DMS 273 (cell line): Measurements from ENCODE around the gene MINDY3.
"Not testable (repeated sequence)": the region's sequence is repeated elsewhere in the genome, so short reads cannot be mapped to it uniquely, and the experiment has no call there.

ENCODE experiments used
- DNase-seq: peaks from one replicate; lab custom pipeline; 2025; ENCODE audit not compliant: unreplicated experiment; lab: John Stamatoyannopoulos, UW

MINDY3 gene

DNA sequence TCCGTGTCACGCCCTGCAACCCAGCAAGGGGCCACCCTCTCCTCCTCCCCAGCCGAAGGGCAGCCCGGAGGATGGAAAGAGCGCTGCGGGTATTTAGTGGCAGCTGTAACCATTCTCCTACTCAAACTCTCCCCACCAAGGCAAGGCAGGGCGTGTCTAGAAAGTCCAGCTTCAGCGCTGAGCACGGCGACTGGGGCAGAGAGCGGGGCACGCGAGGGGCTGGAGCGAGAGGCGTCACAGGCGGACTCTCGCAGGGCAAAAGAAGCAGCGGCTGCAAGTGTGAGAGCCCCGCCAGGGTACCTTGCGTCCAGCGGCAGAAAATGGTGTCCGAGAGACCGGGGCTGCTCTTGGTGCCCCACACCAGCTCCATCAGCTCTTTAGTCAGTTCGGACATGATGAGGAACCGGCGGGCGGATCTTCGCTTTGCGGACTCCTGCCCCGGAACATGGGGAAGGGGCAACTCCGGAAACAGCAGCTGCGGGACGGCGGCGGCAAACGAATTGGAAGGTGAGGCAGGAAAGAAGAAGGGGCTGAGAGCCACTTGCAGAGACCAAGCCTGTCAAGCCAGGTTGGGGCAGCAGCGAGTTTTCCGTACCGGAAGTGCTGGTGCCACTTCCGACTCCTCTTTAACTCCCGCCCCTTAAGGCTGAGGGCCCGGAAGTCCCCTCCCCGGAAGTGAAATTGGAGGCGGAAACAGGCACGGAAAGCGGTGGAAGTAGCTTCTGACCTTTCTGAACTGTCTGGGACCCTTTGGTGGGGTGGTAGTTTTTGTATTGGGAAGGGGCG lies at the start of gene MINDY3:
Gene MINDY3 (minus strand): TSS at position 602 of the 786 bp plus-strand sequence. CDS start 208 bp downstream, at position 394.
- DNase-seq: peak; percentile 90

DNA sequence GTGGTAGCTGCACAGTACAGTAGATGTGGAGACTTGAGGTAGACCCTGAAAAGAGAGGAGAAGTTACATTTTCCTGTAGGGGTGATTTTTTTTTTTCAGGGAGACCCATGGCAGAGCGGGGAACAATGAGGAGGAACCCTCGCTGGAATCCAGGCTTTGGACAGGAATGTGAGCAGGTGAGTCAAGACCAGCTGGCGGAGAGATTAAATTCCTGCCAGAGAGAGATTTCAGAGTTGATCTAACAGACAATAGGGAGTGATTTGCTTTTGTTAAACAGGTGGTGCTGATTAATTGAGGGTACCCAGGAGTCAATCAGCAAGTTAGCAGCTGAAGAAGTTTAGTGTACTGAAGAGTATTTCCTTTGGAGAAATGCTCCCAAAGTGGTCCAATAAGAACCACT lies 41.6 kb upstream of the MINDY3 start:
- no peak for DNase-seq

DNA sequence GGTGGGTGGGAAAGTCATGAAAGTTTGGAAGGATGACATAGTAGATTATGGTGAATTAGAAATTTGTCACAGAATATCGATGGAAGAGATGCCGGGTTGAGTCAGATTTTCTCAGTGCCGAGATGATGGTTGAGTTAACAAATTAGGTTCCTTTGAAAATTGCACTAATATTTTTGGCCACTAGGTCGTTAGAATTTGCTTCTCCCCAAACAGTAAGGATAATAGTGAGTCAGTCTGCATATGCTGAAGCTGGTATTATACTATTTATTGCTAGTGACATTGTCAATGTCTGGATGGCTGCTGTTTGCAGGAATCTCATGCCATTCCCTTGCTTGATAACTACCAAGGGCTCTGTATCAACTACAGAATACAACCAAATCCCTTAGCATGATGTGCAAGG lies 37.7 kb upstream of the MINDY3 start:
- DNase-seq: peak; percentile 21

DNA sequence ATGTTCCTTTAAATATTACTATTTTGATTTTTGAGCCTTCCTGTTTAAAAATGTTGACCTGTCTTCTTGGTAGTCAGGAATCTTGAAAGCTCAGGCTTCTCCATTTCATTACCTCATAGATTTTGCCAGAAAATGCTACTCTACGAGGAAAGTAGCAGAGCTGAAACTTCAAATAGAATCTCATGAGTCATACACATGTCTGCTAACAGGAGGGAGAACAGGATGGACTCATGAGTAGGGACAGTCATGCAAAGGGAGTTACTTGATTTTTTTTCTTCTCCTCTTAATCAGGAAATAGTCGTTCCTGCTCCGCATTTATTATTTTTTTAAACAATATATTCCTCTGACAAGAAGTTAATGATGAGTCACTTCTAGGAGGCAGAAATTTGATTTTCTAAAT lies 37.0 kb upstream of the MINDY3 start:
- no peak for DNase-seq

DNA sequence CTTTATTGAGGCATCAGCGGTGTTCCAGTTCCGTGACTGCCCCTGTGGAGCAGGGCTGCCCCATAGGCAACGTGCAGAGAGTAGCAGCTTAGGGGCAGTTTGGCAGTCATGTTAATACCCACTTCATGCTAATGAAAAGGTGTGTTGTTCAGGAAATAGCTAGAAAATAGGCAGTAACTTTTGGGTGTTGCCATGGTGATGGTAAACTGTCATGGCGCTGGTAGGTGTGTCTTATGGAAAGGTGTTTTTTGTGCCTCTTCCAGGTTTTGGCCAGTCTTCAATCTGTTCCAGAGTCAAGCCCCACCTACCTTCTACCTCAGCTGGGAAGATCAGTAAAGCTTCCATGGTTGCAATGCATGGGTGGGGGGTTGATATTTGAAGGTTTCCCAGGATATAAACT lies 36.3 kb upstream of the MINDY3 start:
- no peak for DNase-seq

DNA sequence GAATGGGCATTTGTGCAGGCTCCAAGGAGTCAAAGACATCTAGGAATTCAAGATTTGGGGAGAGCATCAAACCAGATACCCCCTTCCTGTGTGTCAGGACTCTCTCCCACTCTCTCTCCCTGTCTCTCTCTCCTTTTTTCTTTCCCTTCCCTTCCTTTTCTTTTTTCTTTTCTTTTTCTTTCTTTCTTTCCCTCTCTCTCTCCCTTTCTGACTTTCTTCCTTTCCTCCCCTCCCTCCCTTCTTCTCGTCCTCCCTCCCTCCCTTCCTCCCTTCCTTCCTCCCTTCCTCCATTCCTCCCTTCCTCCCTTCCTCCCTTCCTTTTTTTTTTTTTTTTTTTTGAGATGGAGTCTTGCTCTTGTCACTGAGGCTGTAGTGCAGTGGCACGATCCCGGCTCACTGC lies 24.1 kb upstream of the MINDY3 start:
- DNase-seq: no peak

DNA sequence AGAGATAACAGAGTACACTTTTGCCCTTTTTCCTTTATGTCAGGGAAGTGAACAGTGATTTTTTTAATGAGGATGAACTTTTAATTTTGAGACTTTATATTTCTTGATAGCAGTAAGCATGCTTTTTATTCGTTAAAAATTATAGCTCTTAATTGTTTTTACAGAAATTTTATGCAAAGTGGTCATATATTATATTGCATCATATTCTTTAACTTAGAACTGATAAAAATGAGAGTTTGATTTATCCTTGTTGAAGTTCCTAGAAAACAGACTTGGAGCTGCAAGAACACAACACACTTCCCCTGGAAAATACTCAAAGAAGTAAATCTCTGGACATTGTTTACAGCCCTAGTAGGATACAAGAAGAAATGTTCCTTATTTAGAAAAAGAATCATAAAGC lies 21.2 kb upstream of the MINDY3 start:
- DNase-seq: no peak

DNA sequence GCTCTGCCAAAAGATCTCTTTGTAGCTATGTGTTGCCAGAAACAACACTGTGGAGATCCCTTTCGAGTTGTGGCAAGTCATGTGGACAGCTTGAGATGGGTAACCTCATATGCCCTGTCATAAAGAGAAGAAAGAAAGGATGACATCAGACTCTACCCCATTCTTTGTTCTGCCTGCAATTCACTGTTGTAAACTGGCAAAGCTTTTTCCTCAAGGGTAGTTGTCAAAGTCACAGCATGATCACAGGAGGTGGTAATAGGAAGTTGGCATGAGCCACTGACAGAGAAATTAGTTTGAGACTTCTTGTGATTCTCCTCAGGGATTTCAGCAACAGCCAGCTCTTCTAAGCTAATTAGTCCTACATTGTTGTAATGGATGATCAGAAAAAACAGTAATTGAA lies 19.4 kb upstream of the MINDY3 start:
- peak; percentile 15 for DNase-seq

DNA sequence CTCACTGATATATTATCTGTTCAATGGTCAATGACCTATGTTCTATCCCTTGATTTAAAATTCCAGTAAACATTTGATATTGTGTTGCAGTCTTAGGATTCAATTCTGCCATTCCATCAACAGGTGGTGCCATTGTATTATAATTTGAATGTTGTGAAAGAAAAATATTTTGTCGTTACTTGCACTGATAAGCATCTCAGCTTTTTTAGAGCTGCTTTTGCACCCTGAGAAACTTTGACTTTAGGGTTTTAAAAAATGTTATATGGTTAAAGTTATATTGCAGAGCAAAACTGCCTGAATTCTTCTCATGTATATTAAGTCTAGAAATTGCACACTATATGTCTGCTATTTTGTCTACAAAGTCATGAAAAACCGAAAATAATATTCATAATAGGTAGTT lies 18.8 kb upstream of the MINDY3 start:
- peak; percentile 33 for DNase-seq

DNA sequence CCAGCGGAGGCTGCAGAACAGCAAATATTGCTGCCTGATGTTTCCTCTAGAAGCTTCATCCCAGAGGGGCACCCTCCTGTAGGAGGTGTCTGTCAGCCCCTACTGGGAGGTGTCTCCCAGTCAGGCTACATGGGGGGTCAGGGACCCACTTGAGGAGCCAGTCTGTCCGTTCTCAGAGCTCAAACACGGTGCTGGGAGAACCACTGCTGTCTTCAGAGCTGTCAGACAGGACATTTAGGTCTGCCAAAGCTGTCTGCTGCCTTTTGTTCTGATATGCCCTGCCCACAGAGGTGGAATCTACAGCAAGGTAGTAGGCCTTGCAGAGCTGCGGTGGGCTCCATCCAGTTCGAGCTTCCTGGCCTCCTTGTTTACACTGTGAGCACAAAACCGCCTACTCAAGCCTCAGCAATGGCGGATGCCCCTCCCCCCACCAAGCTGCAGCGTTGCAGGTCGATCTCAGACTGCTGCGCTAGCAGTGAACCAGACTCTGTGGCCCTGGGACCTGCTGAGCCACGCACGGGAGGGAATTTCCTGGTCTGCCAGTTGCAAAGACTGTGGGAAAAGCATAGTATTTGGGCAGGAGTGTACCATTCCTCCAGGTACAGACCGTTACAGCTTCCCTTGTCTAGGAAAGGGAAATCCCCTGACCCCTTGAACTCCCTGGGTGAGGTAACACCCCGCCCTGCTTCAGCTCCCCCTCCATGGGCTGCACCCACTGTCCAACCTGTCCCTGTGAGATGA lies 17.7 kb upstream of the MINDY3 start:
- DNase-seq: no peak

DNA sequence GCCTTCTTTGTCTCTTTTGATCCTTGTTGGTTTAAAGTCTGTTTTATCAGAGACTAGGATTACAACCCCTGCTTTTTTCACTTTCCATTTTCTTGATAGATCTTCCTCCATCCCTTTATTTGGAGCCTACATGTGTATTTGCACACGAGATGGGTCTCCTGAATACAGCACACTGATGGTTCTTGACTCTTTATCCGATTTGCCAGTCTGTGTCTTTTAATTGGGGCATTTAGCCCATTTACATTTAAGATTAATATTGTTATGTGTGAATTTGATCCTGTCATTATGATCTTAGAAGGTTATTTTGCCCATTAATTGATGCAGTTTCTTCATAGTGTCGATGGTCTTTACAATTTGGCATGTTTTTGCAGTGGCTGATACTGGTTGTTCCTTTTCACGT lies 16.0 kb upstream of the MINDY3 start:
- not testable (repeated sequence) for DNase-seq

DNA sequence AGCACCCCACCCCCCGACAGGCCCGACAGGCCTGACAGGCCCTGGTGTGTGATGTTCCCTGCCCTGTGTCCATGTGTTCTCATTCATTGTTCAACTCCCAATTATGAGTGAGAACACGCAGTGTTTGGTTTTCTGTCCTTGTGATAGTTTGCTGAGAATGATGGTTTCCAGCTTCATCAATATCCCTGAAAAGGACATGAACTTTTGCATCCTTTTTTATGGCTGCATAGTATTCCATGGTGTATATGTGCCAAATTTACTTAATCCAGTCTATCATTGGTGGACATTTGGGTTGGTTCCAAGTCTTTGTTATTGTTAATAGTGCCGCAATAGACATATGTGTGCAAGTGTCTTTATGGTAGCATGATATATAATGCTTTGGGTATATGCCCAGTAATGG lies 12.3 kb upstream of the MINDY3 start:
- not testable (repeated sequence) for DNase-seq

DNA sequence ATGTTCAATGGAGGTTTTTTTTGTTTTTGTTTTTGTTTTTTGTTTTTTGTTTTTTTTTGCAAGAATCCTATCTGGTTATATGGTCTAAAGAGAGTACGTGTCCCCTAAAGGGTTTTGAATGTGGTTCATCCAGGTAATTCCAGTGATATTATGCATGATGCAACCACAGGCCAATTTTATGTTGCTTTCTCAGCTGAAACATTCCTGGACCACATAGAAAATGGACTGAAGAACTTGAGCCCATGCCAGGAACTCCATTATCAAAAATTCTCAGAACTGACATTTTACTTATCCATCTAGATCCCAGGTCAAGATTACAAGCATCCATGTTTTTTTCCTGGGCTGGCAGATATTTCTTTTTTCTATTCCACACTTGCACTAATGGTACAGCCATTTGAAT lies 11.5 kb upstream of the MINDY3 start:
- DNase-seq: no peak

DNA sequence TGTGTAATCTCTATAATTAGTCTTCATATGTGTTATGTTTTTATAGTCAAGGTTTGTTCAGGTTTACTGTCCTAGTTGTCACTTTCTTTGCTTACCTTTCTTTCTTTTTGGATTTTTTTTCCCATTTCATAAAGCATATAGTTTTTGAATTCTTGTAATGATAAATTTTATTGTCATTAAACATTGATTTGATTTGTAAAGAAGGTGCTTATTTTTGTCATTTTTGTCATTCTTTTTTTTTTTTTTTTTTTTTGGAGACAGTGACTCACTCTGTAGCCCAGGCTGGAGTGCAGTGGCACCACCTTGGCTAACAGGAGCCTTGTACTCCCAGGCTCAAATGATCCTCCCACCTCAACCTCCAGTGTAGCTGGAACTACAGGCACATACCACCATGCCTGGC lies 9.6 kb upstream of the MINDY3 start:
- DNase-seq: no peak

DNA sequence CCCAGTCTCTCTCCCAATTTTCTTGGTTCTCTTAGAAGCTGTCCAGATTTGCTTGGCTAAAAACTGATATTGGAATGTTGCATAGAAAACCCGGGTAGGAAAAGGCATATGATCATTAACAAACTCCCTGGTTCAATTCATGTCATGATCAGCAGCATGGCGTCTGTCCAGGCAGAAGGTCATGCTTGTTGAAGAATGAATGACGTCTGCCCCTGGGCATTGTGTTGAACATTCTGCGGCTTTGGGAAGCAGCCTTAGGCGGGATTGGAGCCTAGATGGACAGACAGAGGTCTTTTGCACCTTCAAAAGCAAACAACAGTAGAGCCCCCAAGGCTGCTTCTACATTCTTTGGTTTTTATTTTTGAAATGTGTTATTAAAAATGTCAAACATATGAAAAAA lies 7.7 kb upstream of the MINDY3 start:
- DNase-seq: no peak

DNA sequence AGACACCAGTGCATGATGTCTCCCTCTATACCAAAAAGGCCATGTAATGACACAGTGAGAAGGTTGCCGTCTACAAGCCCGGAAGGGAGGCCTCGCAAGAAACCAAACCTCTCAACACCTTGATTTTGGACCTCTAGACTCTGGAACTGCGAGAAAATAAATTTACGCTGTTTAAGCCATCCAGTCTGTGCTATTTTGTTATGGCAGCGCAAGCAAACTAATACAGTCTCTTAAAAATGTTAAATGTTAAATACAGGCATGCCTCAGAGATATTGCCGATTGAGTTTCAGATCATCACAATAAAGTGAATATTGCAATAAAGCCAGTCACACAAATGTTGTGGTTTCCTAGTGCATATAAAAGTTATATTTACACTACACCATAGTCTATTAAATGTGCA lies 5.0 kb upstream of the MINDY3 start:
- DNase-seq: no peak

DNA sequence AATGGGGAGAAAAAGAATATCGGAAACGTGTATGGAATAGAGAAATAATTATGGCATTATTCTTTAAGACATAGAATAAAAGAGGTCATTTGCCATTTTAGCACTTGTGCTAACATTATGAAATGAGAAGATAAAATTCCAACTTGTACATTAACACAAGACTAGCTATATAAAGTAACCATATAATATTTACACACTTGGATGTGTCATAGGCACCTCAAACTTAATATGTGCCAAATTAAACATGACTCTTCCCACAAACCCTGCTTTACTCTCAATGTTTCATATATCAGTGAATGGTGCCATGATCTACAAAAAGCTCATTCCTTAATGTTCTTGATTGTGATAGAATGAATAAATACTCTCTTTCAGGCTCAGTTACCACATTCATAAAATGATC lies 4.1 kb upstream of the MINDY3 start:
- no peak for DNase-seq

DNA sequence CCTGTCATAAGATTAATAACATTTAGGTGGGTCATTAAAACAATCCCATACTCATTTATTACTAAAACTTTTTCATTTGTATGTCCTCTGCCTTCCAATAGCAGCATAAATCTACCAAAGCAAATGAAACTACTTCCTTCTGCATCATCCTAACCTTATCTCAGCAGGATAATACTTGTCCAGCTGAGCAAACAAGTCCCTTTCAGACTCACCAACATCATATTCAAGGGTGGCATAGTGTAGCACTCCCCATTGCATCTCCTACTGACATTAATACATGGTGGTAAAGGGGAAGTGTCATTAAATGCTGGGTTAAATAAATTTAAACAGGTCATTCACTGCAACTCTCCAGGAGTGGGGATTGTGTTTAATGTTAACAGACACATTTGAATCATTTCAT lies 3.4 kb upstream of the MINDY3 start:
- DNase-seq: no peak

DNA sequence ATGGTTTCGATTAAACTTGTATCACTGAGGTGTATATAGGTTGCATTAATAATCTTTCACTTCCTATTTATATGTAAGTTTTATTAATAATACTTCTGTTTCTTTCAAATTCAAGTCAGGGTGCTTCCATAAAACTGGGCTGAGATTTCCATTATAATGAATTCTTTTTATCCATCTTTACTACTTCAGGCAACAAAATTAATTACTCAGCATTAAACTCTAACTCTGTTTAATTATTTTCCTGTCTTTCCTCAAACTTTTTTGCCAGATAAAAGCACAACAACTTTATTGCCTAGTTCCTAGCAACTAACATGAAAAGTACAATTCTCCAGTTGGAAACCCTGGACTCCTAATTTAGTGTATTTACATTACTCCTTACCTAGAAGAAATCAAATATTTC lies 3.0 kb upstream of the MINDY3 start:
- no peak for DNase-seq

DNA sequence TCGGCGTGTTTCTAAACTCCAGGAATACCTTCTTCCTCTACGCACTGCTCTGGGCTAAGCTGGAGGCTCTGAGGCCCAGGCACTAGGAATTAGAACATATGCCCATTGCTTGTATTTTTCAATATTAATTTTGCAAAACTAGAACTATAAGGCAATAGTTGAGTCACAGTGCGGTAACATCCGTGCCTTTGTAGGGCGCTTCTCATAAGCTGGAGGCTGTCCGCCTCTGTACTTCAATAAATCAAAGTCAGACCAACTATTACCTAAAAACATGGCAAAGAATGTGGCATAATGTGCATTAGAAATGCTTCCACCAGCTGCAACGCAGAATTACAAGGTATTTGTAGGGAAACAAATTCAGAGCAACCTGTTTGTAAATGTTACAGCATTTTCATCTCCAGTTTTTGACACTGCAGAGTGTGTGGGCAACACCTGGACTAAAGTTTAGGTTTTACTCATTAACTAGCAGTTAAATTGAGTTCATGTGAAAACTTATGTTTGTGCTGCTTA lies 440 bp upstream of the MINDY3 start:
- no peak for DNase-seq

DNA sequence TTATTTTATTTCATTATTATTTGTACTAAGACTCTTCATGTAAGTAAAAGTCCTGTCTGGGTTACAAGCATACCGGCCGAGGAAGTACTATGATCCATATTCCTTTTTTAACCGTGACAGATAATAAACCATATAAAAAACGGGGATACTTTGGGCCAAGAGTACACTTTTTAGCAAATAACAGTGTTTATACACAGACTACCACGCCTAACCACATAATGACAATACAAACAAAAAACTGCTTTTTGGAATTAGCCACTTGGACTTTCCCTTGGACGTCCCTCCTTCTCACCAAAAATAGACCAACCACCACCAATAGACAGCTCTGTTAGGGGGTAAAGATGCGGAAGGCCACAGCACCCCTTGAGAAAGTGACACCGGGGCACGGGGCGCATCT lies 800 bp downstream of the MINDY3 start:
- no peak for DNase-seq

DNA sequence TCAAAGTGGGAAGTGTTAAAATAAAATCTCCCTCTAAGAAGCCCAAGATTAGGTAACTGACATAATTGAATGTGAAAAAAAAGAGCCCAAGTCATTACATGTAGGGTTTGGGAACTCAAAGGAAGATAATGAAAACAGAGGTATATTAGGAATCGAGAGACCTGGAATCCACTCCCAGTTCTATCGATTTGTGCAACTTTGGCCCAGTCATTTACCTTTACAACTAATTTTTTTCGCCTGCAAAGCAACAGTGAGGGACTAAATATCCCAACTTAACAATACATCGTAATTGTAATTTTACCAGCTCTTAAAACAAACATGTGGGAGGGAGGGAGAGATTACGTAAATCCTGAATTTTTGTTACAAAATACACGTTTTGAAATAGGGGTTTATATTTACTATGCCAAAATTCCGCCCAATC lies 1.4 kb downstream of the MINDY3 start:
- no peak for DNase-seq
